ENCODE results near the gene ADGRB2. TPM values are rescaled to one million over a fixed set of nuclear protein-coding genes. Genes with fewer than 3 reads are reported as not detected.
A peak's percentile ranks its signal among the peaks of the same experiment; 100 is the strongest.
"Not testable (repeated sequence)": the region's sequence is repeated elsewhere in the genome, so short reads cannot be mapped to it uniquely, and the experiment has no call there.

Gene ADGRB2
- total RNA-seq, 4 donors from 2014 or later = 0.18 to 2.1 (median 0.86) TPM

- H3K9me3 ChIP-seq = no peaks in the 10 kb centered on the region
- peaks cover 17 to 50% (median 33%) of the 10 kb centered on the region in 3 donors for H3K4me1 ChIP-seq
- no peaks in the 10 kb centered on the region for H3K36me3 ChIP-seq
- no peak for TF ChIP-seq POLR2A (IDR thresholded peaks at IDR 0.05)
- no peak for TF ChIP-seq CTCF (IDR thresholded peaks at IDR 0.05)
- H3K4me3 ChIP-seq = no peak overlapping the region
- H3K27ac ChIP-seq = no peak overlapping the region
- peaks cover 0 to 24% (median 0%) of the 10 kb centered on the region in 4 donors for H3K27me3 ChIP-seq
- intact Hi-C loops (cut with DNase I) = no loop called here
- DNase-seq = no peak
- WGBS, 2 donors = 78 to 83% methylated on average over 11 of the region's 11 CpGs
These were observed 55.8 kb downstream of the ADGRB2 start for GRCh38 chr1:31708324-31708723.

GRCh38 chr1:31707711-31708110 lies 56.4 kb downstream of the ADGRB2 start:
- no peak for DNase-seq
- Histone ChIP-seq H3K9me3 (no peaks in the 10 kb centered on the region), H3K27ac (no peak overlapping the region), H3K36me3 (no peaks in the 10 kb centered on the region), H3K4me3 (no peak overlapping the region), H3K27me3 (peaks cover 0 to 30% (median 0%) of the 10 kb centered on the region in 4 donors), H3K4me1 (peaks cover 23 to 50% (median 33%) of the 10 kb centered on the region in 3 donors)
- TF ChIP-seq CTCF (IDR thresholded peaks at IDR 0.05) = no peak
- TF ChIP-seq POLR2A (IDR thresholded peaks at IDR 0.05) = no peak
- WGBS, 2 donors = 8 to 30% methylated on average over 5 of the region's 5 CpGs
- intact Hi-C loops (cut with DNase I) = no loop called here

- Histone ChIP-seq H3K4me1 (peaks cover 29 to 50% (median 35%) of the 10 kb centered on the region in 3 donors), H3K27me3 (peaks cover 0 to 32% (median 0%) of the 10 kb centered on the region in 4 donors)
- DNase-seq; H3K9me3 ChIP-seq; H3K36me3 ChIP-seq; H3K4me3 ChIP-seq; H3K27ac ChIP-seq; intact Hi-C loops (cut with DNase I): not testable (repeated sequence)
- 76 to 87% methylated on average over 3 to 4 of the region's 4 CpGs for WGBS, 2 donors
These were observed 57.0 kb downstream of the ADGRB2 start for GRCh38 chr1:31707059-31707600.

GRCh38 chr1:31706384-31707058 lies 57.6 kb downstream of the ADGRB2 start:
- H3K4me3 ChIP-seq = no peak overlapping the region
- DNase-seq = no peak
- no peaks in the 10 kb centered on the region for H3K9me3 ChIP-seq
- no peak for TF ChIP-seq CTCF (IDR thresholded peaks at IDR 0.05)
- TF ChIP-seq POLR2A (IDR thresholded peaks at IDR 0.05) = no peak
- no peak overlapping the region for H3K27ac ChIP-seq
- WGBS, 2 donors = 58 to 77% methylated on average over 5 to 10 of the region's 15 CpGs
- H3K4me1 ChIP-seq = peaks cover 35 to 52% (median 41%) of the 10 kb centered on the region in 3 donors
- H3K36me3 ChIP-seq = no peaks in the 10 kb centered on the region
- intact Hi-C loops (cut with DNase I) = no loop called here
- H3K27me3 ChIP-seq = peaks cover 0 to 32% (median 0%) of the 10 kb centered on the region in 4 donors

GRCh38 chr1:31705080-31705866 lies 58.9 kb downstream of the ADGRB2 start:
- TF ChIP-seq CTCF (IDR thresholded peaks at IDR 0.05) (peak in 2 of 6 experiments; percentile 24 to 28), POLR2A (IDR thresholded peaks at IDR 0.05) (no peak)
- peak overlapping the region; percentile 62 to 92 (median 86) for H3K27ac ChIP-seq
- H3K9me3 ChIP-seq = no peaks in the 10 kb centered on the region
- peaks cover 47 to 65% (median 54%) of the 10 kb centered on the region in 3 donors for H3K4me1 ChIP-seq
- H3K4me3 ChIP-seq = peak overlapping the region in 3 of 4 donors; percentile 44 to 60 (median 48)
- H3K36me3 ChIP-seq = no peaks in the 10 kb centered on the region
- WGBS, 2 donors = 13 to 15% methylated on average over 7 to 19 of the region's 23 CpGs
- intact Hi-C loops (cut with DNase I) = no loop called here
- peaks cover 0 to 32% (median 0%) of the 10 kb centered on the region in 4 donors for H3K27me3 ChIP-seq
- no peak for DNase-seq

Measured in esophagus squamous epithelium (tissue), 5 donors.